ENCODE measurements around the gene DOCK11. TPM values are rescaled to one million over a fixed set of nuclear protein-coding genes. Genes with fewer than 3 reads are reported as not detected.

The DOCK11 gene
- total and polyA plus RNA-seq, 9 of the 15 experiments (the other 6 are each of a cell fraction or from before 2014, with no cell fraction given) = 41.8 to 77.8 (median 50.9) TPM

DNA sequence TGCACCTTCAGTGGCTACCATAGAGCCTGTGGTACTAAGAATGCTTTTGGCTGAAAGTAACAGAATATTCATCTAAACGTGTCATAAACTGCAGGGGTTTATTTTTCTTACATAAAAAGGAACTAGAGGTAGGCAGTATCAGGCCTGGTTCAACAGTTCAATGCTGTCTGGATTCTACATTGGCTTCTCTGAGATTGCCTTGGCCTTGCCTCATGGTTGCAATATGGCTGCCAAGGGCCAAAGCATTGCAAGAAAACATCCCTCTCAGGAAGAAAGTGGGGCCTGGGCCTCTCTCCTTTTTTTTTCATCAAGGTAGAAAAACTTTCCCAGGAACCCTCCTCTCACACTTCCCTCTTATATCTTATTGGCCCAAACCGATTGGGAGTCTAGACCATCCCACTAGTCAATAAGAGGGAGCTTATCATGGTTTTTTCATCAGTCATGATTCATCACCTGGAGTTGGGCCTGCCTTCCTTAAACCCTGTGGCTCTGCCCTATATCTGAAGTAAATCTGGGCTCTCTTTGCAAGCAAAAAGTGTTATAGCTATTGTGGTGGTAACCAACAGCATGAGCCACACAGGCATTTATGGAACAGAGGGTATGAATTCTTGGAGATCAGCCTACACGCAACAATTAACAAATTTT is 1.8 kb upstream of the DOCK11 start:
- H3K79me2 ChIP-seq (ENCODE audit: control insufficient read depth, insufficient read depth, low read length) = peaks cover 30% of the 10 kb centered on the region
- H3K4me2 ChIP-seq (ENCODE audit: insufficient read depth, low read length) = no peak overlapping the region
- in situ Hi-C loops (cut with MboI) (no loop called here), intact Hi-C loops (cut with micrococcal nuclease) (loop anchor here (2.0 kb wide), 1 partner anchor 31 kb away; no protein-coding TSS in a partner anchor)
- H3K9ac ChIP-seq (ENCODE audit: insufficient read depth in 1 of 2, low read depth in 2 of 2, low read length in 2 of 2) = no peak overlapping the region
- peak overlapping the region; percentile 91 for H2AFZ ChIP-seq (ENCODE audit: low read depth, low read length)
- CTCF ChIA-PET (ENCODE audit: low intra/inter-chr PET ratio) = no interaction called here
- H3K27me3 ChIP-seq (ENCODE audit: control insufficient read depth in 2 of 2, insufficient read depth in 2 of 2, low read length in 2 of 2) = no peaks in the 10 kb centered on the region
- WGBS (ENCODE audit: insufficient coverage, low coverage, missing lambda C conversion rate) = 0% methylated on average over 2 of the region's 3 CpGs
- FAIRE-seq = peak; percentile 72
- H4K20me1 ChIP-seq (replicated peaks; ENCODE audit: control insufficient read depth, insufficient read depth, low read length) = no peaks in the 10 kb centered on the region; the same call in 1 of the 2 replicates
- H3K9me3 ChIP-seq (replicated peaks; ENCODE audit: control insufficient read depth, insufficient read depth, low read depth, low read length) = no peaks in the 10 kb centered on the region
- H3K36me3 ChIP-seq (ENCODE audit: control insufficient read depth, insufficient read depth, low read length) = peaks cover 9% of the 10 kb centered on the region; the same call in 1 of the 3 replicates
- BruUV-seq (replicated peaks) = no TSS peak
- H3K27ac ChIP-seq (ENCODE audit: extremely low read depth, low read depth, low read length) = peak overlapping the region; percentile 76; the same call in 1 of the 3 replicates
- no peak overlapping the region for H3K4me3 ChIP-seq
- ATAC-seq = no peak
- H3K9me1 ChIP-seq (ENCODE audit: control insufficient read depth, insufficient read depth, low read length) = no peaks in the 10 kb centered on the region
- POLR2A ChIA-PET = no interaction called here
- peak in 3 of 4 experiments; percentile 20 to 51 (median 23) for DNase-seq (ENCODE audit: extremely low read depth in 1 of 4, low spot score in 3 of 4)
- peaks cover 23 to 32% of the 10 kb centered on the region in 2 experiments for H3K4me1 ChIP-seq (replicated peaks in 1 of 2; ENCODE audit: control insufficient read depth in 2 of 2, insufficient read depth in 2 of 2, low read length in 2 of 2)
- TF ChIP-seq FOXK2 (conservative IDR thresholded peaks at IDR 0.05 in 1 of 2, IDR thresholded peaks at IDR 0.05 in 1 of 2; ENCODE audit: low read depth in 2 of 2) = 0 out of 4 replicates have a peak, but pooled peaks of 1 of the 2 experiments have one; percentile 17
- TF ChIP-seq RBM25 (IDR thresholded peaks at IDR 0.05; ENCODE audit: low read depth, low read length, severe bottlenecking) = peak; percentile 85
- TF ChIP-seq, protein P1, sequence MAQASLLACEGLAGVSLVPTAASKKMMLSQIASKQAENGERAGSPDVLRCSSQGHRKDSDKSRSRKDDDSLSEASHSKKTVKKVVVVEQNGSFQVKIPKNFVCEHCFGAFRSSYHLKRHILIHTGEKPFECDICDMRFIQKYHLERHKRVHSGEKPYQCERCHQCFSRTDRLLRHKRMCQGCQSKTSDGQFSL (CRISPR knock-in tag; IDR thresholded peaks at IDR 0.05) = no peak
- TF ChIP-seq, protein P1 (tag; IDR thresholded peaks at IDR 0.05) = no peak
- peak; percentile 52; the same call in 1 of the 2 replicates for TF ChIP-seq JUN (IDR thresholded peaks at IDR 0.05; ENCODE audit: borderline replicate concordance, low read depth, low read length)
- TF ChIP-seq JUN (CRISPR knock-in tag; IDR thresholded peaks at IDR 0.05; ENCODE audit: borderline replicate concordance) = no peak
- TF ChIP-seq, protein P2, sequence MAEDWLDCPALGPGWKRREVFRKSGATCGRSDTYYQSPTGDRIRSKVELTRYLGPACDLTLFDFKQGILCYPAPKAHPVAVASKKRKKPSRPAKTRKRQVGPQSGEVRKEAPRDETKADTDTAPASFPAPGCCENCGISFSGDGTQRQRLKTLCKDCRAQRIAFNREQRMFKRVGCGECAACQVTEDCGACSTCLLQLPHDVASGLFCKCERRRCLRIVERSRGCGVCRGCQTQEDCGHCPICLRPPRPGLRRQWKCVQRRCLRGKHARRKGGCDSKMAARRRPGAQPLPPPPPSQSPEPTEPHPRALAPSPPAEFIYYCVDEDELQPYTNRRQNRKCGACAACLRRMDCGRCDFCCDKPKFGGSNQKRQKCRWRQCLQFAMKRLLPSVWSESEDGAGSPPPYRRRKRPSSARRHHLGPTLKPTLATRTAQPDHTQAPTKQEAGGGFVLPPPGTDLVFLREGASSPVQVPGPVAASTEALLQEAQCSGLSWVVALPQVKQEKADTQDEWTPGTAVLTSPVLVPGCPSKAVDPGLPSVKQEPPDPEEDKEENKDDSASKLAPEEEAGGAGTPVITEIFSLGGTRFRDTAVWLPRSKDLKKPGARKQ (CRISPR knock-in tag; IDR thresholded peaks at IDR 0.05) = no peak
- peak in 1 of 3 experiments; percentile 64 for TF ChIP-seq YY1 (IDR thresholded peaks at IDR 0.05; ENCODE audit: borderline replicate concordance in 1 of 3, control insufficient read depth in 1 of 3, extremely low read depth in 1 of 3, insufficient read depth in 3 of 3, insufficient read length in 1 of 3, insufficient replicate concordance in 2 of 3, low read depth in 1 of 3, low read length in 2 of 3)
- no peak for TF ChIP-seq EP400 (IDR thresholded peaks at IDR 0.05)
- TF ChIP-seq, protein P3, sequence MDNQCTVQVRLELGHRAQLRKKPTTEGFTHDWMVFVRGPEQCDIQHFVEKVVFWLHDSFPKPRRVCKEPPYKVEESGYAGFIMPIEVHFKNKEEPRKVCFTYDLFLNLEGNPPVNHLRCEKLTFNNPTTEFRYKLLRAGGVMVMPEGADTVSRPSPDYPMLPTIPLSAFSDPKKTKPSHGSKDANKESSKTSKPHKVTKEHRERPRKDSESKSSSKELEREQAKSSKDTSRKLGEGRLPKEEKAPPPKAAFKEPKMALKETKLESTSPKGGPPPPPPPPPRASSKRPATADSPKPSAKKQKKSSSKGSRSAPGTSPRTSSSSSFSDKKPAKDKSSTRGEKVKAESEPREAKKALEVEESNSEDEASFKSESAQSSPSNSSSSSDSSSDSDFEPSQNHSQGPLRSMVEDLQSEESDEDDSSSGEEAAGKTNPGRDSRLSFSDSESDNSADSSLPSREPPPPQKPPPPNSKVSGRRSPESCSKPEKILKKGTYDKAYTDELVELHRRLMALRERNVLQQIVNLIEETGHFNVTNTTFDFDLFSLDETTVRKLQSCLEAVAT (IDR thresholded peaks at IDR 0.05) = no peak
- no peak for TF ChIP-seq MAFK (IDR thresholded peaks at IDR 0.05; ENCODE audit: low read length)
- peak; percentile 63 for TF ChIP-seq MEIS2 (IDR thresholded peaks at IDR 0.05; ENCODE audit: partially characterized antibody)
- TF ChIP-seq NFE2 (IDR thresholded peaks at IDR 0.05; ENCODE audit: low read depth) = peak; percentile 33; the same call in 1 of the 2 replicates
- no peak for TF ChIP-seq ESRRB (CRISPR knock-in tag; IDR thresholded peaks at IDR 0.05; ENCODE audit: borderline replicate concordance)
- TF ChIP-seq ZNF133 (CRISPR knock-in tag; IDR thresholded peaks at IDR 0.05) = no peak
- no peak for TF ChIP-seq ZNF586 (CRISPR knock-in tag; conservative IDR thresholded peaks at IDR 0.05)
